Measurements from ENCODE around the gene CRYBG3. TPM values are rescaled to one million over a fixed set of nuclear protein-coding genes. Genes with fewer than 3 reads are reported as not detected.
A peak's percentile ranks its signal among the peaks of the same experiment; 100 is the strongest.

CRYBG3 gene
- total and polyA plus RNA-seq, 2 donors: 5.4 to 9.2 TPM

DNA sequence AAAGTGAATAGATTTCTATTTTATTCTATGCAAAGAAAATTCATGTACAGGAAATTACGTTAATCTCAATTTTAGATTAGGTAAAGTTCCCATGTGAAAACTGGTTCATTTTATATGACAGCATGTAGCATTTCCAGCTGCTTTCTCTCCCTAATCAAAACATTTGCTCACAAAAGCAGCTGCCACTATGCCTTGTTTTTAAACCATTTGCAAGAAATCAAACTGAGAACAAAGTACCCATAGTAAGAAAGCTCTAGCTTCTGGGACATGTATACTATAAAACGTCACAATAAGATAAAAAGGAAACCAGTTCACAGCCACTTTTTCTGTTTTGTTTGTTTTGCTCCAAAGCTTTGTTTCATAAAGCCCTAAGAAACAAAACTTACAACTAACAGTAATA lies 5.0 kb upstream of the CRYBG3 start:
- no peak for DNase-seq (ENCODE audit: low read depth in 6 of 9, low spot score in 9 of 9)
- H3K4me3 ChIP-seq (ENCODE audit: low read length in 2 of 2): no peak overlapping the region
- H3K36me3 ChIP-seq (ENCODE audit: control insufficient read depth in 2 of 2, insufficient read depth in 2 of 2, low read length in 1 of 2): no peaks in the 10 kb centered on the region
- 91% methylated on average over 2 of the region's 2 CpGs for WGBS
- peaks cover 0 to 11% of the 10 kb centered on the region in 2 donors for H3K27me3 ChIP-seq (ENCODE audit: control insufficient read depth in 2 of 2, insufficient read depth in 1 of 2, low read length in 1 of 2)
- no peaks in the 10 kb centered on the region for H3K9me3 ChIP-seq (ENCODE audit: control insufficient read depth in 2 of 2, insufficient read depth in 1 of 2, low read length in 1 of 2)
- H3K4me1 ChIP-seq (ENCODE audit: control insufficient read depth in 2 of 2, insufficient read depth in 2 of 2, low read length in 2 of 2): peaks cover 0 to 6% of the 10 kb centered on the region in 2 donors
- no peak overlapping the region for H3K27ac ChIP-seq (ENCODE audit: low read depth in 1 of 2, low read length in 1 of 2)

DNA sequence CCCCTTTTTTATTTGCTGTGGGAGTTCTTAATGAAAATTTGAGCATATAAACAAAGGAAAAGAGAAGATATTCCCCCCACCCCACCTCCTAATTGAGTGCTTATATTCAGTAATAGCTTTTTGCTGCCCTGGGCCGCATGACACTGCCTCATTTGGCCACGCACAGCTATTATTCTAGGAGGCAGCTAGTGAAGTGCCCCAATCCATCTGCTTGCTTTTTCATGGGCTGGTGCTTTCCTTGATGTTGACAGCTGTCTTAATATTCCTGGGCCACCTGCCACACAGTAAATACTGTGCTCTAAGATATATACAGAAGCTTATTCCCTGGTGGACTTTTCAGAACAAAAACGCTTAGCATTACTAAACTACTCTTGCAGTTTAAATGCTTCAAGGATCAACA lies 3.8 kb upstream of the CRYBG3 start:
- 95% methylated on average over 3 of the region's 3 CpGs for WGBS
- peaks cover 5 to 23% of the 10 kb centered on the region in 2 donors for H3K27me3 ChIP-seq (ENCODE audit: control insufficient read depth in 2 of 2, insufficient read depth in 1 of 2, low read length in 1 of 2)
- no peak overlapping the region for H3K4me3 ChIP-seq (ENCODE audit: low read length in 2 of 2)
- no peak for DNase-seq (ENCODE audit: low read depth in 6 of 9, low spot score in 9 of 9)
- H3K4me1 ChIP-seq (ENCODE audit: control insufficient read depth in 2 of 2, insufficient read depth in 2 of 2, low read length in 2 of 2): peaks cover 2 to 15% of the 10 kb centered on the region in 2 donors
- H3K9me3 ChIP-seq (ENCODE audit: control insufficient read depth in 2 of 2, insufficient read depth in 1 of 2, low read length in 1 of 2): no peaks in the 10 kb centered on the region
- no peak overlapping the region for H3K27ac ChIP-seq (ENCODE audit: low read depth in 1 of 2, low read length in 1 of 2)
- no peaks in the 10 kb centered on the region for H3K36me3 ChIP-seq (ENCODE audit: control insufficient read depth in 2 of 2, insufficient read depth in 2 of 2, low read length in 1 of 2)

DNA sequence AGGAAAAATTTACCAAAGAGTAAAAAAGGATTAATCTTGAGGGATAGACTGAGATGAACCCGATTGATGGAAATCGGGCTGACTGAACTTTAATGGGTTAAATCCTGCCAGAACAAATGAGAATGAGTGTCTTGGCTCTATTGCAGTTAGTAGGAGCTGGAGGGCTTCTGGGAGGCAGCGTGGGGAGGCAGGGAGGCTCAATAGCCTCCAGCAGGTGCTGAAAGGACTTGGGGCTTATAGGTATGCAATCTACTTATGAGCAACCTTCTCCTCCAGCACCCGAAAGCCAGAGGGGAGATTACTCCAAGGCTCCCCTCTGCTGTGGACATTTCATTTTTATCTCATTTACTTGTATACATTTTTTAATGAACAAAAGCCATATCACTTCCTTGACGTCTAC lies 1.0 kb upstream of the CRYBG3 start:
- no peak overlapping the region for H3K27ac ChIP-seq (ENCODE audit: low read depth in 1 of 2, low read length in 1 of 2)
- H3K9me3 ChIP-seq (ENCODE audit: control insufficient read depth in 2 of 2, insufficient read depth in 1 of 2, low read length in 1 of 2): no peaks in the 10 kb centered on the region
- 85% methylated on average over 5 of the region's 5 CpGs for WGBS
- DNase-seq (ENCODE audit: low read depth in 6 of 9, low spot score in 9 of 9): peak in 1 of 9 donors; percentile 6
- peak overlapping the region; percentile 55 to 56 for H3K4me3 ChIP-seq (ENCODE audit: low read length in 2 of 2)
- peaks cover 8 to 38% of the 10 kb centered on the region in 2 donors for H3K27me3 ChIP-seq (ENCODE audit: control insufficient read depth in 2 of 2, insufficient read depth in 1 of 2, low read length in 1 of 2)
- H3K36me3 ChIP-seq (ENCODE audit: control insufficient read depth in 2 of 2, insufficient read depth in 2 of 2, low read length in 1 of 2): no peaks in the 10 kb centered on the region
- peaks cover 2 to 17% of the 10 kb centered on the region in 2 donors for H3K4me1 ChIP-seq (ENCODE audit: control insufficient read depth in 2 of 2, insufficient read depth in 2 of 2, low read length in 2 of 2)

DNA sequence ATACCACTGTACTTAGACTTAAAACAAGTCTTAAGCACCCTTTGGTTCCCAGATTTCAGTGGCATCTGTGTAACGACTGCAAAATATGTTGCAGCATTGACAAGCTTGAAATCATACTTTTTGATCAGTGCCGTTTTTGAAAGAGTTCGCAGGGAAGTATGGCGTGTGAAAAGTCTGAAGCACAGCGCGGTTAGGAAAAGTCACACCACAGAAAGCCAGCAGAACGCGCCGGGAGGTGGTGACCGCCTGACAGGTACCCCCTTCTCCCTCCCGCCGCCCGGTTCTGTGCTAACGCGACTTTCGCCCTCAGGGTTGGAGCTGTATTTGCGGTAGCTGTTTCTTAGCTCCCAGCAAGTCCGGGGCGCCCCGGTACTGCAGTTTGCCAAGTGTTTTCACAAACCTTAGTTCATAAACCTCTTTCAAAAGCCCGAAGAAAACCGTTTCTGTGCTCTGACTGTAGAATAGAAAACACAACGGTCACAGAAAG lies 481 bp upstream of the CRYBG3 start:
- no peaks in the 10 kb centered on the region for H3K9me3 ChIP-seq (ENCODE audit: control insufficient read depth in 2 of 2, insufficient read depth in 1 of 2, low read length in 1 of 2)
- peak in 5 of 9 donors; percentile 6 to 81 (median 54) for DNase-seq (ENCODE audit: low read depth in 6 of 9, low spot score in 9 of 9)
- H3K27ac ChIP-seq (ENCODE audit: low read depth in 1 of 2, low read length in 1 of 2): peak overlapping the region in 1 of 2 donors; percentile 70
- H3K27me3 ChIP-seq (ENCODE audit: control insufficient read depth in 2 of 2, insufficient read depth in 1 of 2, low read length in 1 of 2): peaks cover 8 to 38% of the 10 kb centered on the region in 2 donors
- H3K36me3 ChIP-seq (ENCODE audit: control insufficient read depth in 2 of 2, insufficient read depth in 2 of 2, low read length in 1 of 2): no peaks in the 10 kb centered on the region
- H3K4me3 ChIP-seq (ENCODE audit: low read length in 2 of 2): peak overlapping the region; percentile 55 to 56
- peaks cover 2 to 17% of the 10 kb centered on the region in 2 donors for H3K4me1 ChIP-seq (ENCODE audit: control insufficient read depth in 2 of 2, insufficient read depth in 2 of 2, low read length in 2 of 2)
- WGBS: under 1% methylated on average over 23 of the region's 23 CpGs

DNA sequence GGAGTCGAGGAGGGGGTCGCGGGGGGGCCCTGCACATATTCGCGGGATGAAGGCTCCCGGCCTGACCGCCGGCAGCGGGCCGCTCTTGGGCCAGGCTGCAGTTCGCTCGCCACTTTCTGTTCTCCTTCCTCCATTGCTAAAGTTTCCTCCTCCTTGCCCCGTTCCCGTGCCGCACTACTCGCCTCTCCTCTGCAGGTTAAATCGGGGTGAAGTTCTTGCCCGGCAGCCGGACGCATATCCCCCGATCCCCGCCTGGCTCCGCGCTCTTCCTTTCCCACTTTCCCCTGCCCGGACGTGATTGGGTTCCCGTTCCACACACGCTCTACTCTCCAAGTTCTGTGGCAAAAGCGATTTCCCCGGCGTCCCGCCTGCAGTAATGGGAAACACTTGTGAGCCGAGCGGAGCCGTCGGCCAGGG lies 556 bp downstream of the CRYBG3 start:
- Histone ChIP-seq H3K36me3 (ENCODE audit: control insufficient read depth in 2 of 2, insufficient read depth in 2 of 2, low read length in 1 of 2) (no peaks in the 10 kb centered on the region), H3K4me1 (ENCODE audit: control insufficient read depth in 2 of 2, insufficient read depth in 2 of 2, low read length in 2 of 2) (peaks cover 2 to 17% of the 10 kb centered on the region in 2 donors), H3K4me3 (ENCODE audit: low read length in 2 of 2) (peak overlapping the region; percentile 55 to 60), H3K27me3 (ENCODE audit: control insufficient read depth in 2 of 2, insufficient read depth in 1 of 2, low read length in 1 of 2) (peaks cover 8 to 38% of the 10 kb centered on the region in 2 donors), H3K27ac (ENCODE audit: low read depth in 1 of 2, low read length in 1 of 2) (peak overlapping the region; percentile 57 to 82), H3K9me3 (ENCODE audit: control insufficient read depth in 2 of 2, insufficient read depth in 1 of 2, low read length in 1 of 2) (no peaks in the 10 kb centered on the region)
- under 1% methylated on average over 36 of the region's 36 CpGs for WGBS
- peak in 4 of 9 donors; percentile 3 to 22 (median 7) for DNase-seq (ENCODE audit: low read depth in 6 of 9, low spot score in 9 of 9)

DNA sequence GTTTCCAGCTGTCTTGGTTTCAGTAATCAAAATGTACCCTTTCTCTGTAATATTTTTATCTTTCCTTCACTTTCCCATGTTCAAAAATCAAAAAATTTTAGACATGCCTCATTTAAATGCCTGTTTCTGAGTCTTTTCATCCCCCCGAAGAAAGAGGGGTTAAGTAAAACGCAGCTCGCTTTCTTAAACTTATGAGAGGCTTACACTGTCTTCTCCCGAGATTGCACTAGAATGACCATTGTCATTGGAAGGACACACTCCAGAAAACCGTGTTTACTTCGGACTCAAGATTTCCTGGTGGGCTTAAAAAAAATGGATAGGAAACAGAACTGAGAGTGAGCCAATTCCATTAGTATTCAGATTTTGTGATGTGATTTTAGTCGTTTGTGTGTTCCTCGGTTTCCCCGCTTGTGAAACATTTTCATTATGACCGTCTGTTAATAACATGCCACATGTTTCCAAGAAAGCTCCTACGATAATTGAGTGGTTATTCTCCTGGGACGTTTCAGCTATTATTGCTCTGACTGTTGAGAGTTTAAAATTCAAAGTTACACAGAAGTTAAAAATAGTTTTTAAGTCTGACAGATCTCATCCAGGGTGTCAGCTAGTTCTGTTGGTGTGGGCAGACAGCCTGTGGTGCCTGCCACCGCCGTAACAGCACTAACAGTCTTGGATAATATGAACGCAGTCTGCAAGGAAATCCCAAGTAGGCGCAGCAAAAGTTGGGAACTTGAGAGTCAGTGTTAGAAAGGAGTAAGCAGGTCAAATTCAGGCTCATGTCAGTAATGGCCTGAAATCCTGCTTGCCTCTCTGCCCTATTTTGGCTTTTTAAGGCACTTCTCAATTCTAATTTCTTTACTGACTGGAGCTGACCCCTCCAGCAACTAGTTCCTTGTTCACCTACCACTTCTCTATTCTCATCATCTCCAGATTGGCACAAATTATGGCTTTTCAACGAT lies 1.5 kb downstream of the CRYBG3 start:
- peak in 2 of 9 donors; percentile 1 to 5 for DNase-seq (ENCODE audit: low read depth in 6 of 9, low spot score in 9 of 9)
- Histone ChIP-seq H3K27me3 (ENCODE audit: control insufficient read depth in 2 of 2, insufficient read depth in 1 of 2, low read length in 1 of 2) (peaks cover 8 to 38% of the 10 kb centered on the region in 2 donors), H3K27ac (ENCODE audit: low read depth in 1 of 2, low read length in 1 of 2) (no peak overlapping the region), H3K9me3 (ENCODE audit: control insufficient read depth in 2 of 2, insufficient read depth in 1 of 2, low read length in 1 of 2) (no peaks in the 10 kb centered on the region), H3K4me3 (ENCODE audit: low read length in 2 of 2) (peak overlapping the region; percentile 55 to 60), H3K36me3 (ENCODE audit: control insufficient read depth in 2 of 2, insufficient read depth in 2 of 2, low read length in 1 of 2) (no peaks in the 10 kb centered on the region), H3K4me1 (ENCODE audit: control insufficient read depth in 2 of 2, insufficient read depth in 2 of 2, low read length in 2 of 2) (peaks cover 2 to 17% of the 10 kb centered on the region in 2 donors)
- 84% methylated on average over 17 of the region's 17 CpGs for WGBS

DNA sequence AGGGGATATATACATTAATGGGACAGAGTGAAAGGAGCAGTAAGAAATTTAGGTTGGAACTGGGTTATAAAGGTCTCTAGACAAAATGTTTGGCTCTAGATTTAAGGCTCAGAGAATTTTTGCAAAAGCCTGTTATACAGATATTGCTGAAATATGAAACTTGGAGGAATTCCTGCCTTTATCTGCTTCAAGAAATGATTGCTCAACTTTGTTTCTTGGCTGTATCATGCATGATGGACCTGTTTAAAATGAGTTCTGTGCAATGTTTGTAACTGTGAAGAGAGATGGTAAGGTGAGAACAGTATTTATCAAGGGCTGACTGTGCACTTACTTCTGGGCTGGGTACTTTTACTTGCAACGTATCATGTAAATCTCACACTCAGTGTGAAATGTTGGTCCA lies 3.3 kb downstream of the CRYBG3 start:
- H3K4me3 ChIP-seq (ENCODE audit: low read length in 2 of 2): no peak overlapping the region
- no peak overlapping the region for H3K27ac ChIP-seq (ENCODE audit: low read depth in 1 of 2, low read length in 1 of 2)
- peaks cover 2 to 17% of the 10 kb centered on the region in 2 donors for H3K4me1 ChIP-seq (ENCODE audit: control insufficient read depth in 2 of 2, insufficient read depth in 2 of 2, low read length in 2 of 2)
- no peak for DNase-seq (ENCODE audit: low read depth in 6 of 9, low spot score in 9 of 9)
- H3K9me3 ChIP-seq (ENCODE audit: control insufficient read depth in 2 of 2, insufficient read depth in 1 of 2, low read length in 1 of 2): no peaks in the 10 kb centered on the region
- H3K27me3 ChIP-seq (ENCODE audit: control insufficient read depth in 2 of 2, insufficient read depth in 1 of 2, low read length in 1 of 2): peaks cover 8 to 38% of the 10 kb centered on the region in 2 donors
- WGBS: 95% methylated on average over 1 of the region's 1 CpG
- H3K36me3 ChIP-seq (ENCODE audit: control insufficient read depth in 2 of 2, insufficient read depth in 2 of 2, low read length in 1 of 2): no peaks in the 10 kb centered on the region

DNA sequence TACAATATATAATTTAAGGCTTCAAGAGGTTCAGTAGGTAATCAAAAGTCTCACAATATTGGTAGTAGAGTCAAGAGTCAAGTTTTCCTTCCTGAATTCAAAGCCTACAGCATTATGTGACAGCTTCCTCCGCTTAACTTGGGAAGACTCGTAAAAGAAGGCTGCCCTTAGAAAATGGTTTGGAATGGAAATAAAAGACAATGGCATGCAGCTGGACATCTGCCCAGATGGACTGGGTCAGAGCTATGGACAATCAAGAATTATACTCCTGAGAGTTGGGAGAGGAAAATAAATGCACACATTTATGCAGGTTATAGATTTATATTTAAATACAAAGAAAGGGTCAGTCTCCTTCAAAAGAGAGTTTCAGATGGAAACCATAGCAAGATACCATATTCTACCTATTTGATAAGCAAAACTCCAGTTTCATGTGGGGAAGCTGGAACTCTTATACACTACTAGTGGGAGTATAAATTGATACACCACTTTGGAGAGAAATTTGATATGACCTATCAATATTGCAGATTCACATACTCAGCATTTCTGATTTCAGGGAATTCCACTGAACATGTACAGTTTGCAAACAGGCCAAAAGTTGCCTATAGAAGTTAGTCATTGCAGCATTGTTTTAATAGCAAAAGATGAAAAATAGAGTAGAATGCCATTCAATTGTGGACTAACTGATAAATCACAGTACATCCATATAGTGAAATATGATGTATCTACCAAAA lies 6.1 kb downstream of the CRYBG3 start:
- Histone ChIP-seq H3K27me3 (ENCODE audit: control insufficient read depth in 2 of 2, insufficient read depth in 1 of 2, low read length in 1 of 2) (peaks cover 3 to 16% of the 10 kb centered on the region in 2 donors), H3K9me3 (ENCODE audit: control insufficient read depth in 2 of 2, insufficient read depth in 1 of 2, low read length in 1 of 2) (no peaks in the 10 kb centered on the region), H3K27ac (ENCODE audit: low read depth in 1 of 2, low read length in 1 of 2) (no peak overlapping the region), H3K4me3 (ENCODE audit: low read length in 2 of 2) (no peak overlapping the region), H3K4me1 (ENCODE audit: control insufficient read depth in 2 of 2, insufficient read depth in 2 of 2, low read length in 2 of 2) (peaks cover 0 to 2% of the 10 kb centered on the region in 2 donors), H3K36me3 (ENCODE audit: control insufficient read depth in 2 of 2, insufficient read depth in 2 of 2, low read length in 1 of 2) (no peaks in the 10 kb centered on the region)
- no peak for DNase-seq (ENCODE audit: low read depth in 6 of 9, low spot score in 9 of 9)
- 98% methylated on average over 2 of the region's 2 CpGs for WGBS

Measured in thymus (tissue), 11 donors.